ENCODE results near the gene TNIP3.

DNA sequence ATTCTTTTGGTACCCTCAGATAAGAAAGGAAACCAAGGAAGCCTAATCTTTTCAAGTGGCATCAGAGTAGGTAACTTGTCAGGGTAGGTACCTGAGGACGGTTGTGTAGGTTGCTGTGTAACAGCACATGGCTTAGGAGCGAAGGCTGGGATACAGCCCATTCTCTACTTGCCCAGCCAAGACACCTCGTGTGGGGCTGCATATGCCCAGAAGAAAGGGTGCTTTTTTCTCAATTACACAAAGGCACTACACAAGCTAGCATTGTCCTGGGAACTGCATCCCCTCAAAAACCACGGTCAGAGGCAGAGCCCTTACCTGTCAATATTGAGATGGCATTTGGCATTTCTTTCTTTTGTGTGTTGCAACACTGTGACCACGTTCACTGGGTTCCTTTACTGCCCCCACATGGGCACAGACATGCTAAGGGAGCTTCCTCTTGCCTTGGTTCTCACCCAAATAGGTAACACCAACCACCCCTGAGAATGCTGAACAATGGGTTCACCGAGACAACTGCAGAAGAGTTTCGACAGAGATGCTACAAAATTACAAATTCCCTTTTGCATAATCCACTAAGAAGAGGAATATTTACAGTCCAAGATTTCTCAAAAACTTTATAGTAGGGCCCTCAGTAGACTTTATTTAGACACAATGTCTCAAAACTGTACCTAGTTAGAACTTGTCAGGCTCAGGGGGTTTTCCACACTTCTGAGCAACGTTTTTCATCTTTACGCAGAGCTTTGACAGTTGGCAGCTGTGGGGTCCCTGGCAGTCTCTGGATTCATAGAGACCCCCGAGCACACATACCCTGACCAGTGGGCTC, 35.8 kb upstream of the TNIP3 start:
- TF ChIP-seq, protein P1, sequence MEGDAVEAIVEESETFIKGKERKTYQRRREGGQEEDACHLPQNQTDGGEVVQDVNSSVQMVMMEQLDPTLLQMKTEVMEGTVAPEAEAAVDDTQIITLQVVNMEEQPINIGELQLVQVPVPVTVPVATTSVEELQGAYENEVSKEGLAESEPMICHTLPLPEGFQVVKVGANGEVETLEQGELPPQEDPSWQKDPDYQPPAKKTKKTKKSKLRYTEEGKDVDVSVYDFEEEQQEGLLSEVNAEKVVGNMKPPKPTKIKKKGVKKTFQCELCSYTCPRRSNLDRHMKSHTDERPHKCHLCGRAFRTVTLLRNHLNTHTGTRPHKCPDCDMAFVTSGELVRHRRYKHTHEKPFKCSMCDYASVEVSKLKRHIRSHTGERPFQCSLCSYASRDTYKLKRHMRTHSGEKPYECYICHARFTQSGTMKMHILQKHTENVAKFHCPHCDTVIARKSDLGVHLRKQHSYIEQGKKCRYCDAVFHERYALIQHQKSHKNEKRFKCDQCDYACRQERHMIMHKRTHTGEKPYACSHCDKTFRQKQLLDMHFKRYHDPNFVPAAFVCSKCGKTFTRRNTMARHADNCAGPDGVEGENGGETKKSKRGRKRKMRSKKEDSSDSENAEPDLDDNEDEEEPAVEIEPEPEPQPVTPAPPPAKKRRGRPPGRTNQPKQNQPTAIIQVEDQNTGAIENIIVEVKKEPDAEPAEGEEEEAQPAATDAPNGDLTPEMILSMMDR (IDR thresholded peaks at IDR 0.05; ENCODE audit: low read depth, low read length) = peak; percentile 65
- no peak for TF ChIP-seq EZH2phosphoT487 (IDR thresholded peaks at IDR 0.05; ENCODE audit: low read depth)

Data from OCI-LY3 (cell line).